T-helper 1 cell treated with Interleukin-12 subunit alpha and Interleukin-12 subunit beta and Interleukin-4 antibody, amounts not matched to agents 30 ng/mL and 1 ng/mL, for 36 hours (primary cell): ENCODE data around the gene CNN1. TPM values are rescaled to one million over a fixed set of nuclear protein-coding genes. Genes with fewer than 3 reads are reported as not detected.
"Not testable (repeated sequence)": the region's sequence is repeated elsewhere in the genome, so short reads cannot be mapped to it uniquely, and the experiment has no call there.

Source experiments
- intact Hi-C: fragments of 100-400 bp; cut with micrococcal nuclease; formaldehyde crosslinking; loops from one replicate; pipeline ENCODE4 v1.15.1; 2024
- total RNA-seq: library from RNA; stranded (reverse); gene quantifications from 2 replicates; pipeline ENCODE4 v1.2.3, GENCODE V29; 2022

Gene CNN1
- total RNA-seq, 1 donor from 2014 or later, result not detected

DNA sequence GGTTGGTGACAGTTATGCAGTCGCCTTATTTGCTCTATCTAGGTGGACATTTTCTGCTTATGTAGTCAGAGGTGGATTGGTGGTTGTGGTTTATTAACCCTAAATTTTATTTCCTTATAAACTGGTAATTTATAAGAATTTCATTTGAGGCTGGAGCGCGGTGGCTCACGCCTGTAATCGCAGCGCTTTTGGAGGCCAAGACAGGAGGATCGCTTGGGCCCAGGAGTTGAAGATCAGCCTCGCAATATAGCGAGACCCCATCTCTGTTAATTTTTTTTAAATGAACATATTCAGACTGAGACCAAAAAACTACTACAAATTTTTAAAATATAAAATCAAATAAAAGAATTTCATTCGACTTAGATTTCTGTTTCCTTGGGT is 59.4 kb downstream of the CNN1 start:
- intact Hi-C loops, result no loop called here

DNA sequence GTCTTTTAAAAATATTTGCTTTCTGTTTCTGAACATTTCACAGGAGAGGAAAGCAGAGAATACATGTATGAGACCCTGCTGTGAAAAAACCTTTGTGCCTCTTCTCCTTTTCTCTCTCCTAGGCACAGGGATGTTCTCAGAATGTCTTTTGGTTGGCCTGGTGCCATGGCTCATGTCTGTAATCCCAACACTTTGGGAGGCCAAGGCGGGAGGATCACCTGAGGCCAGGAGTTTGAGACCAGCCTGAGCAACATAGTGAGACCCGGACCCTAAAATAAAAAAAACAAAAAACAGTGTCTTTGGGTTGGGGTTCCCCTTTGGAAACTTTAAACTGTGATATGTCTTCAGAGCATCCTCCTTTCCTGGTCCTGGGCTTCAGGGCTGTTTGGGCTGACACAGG is 60.1 kb downstream of the CNN1 start:
- intact Hi-C loops, result no loop called here

DNA sequence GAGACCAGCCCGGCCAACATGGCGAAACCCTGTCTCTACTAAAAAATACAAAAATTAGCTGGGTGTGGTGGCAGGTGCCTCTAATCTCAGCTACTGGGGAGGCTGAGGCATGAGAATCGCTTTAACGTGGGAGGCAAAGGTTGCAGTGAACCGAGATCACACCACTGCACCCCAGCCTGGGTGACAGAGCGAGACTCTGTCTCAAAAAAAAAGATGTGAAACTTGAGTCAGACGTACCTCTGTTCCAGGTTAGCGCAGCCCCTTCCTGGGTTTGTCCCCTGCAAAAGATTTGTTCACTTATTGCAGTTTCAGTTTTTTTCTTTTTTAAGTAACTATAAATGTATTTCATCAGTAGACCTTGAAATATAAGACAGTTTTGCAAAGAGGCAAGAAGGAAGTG is 61.1 kb downstream of the CNN1 start:
- intact Hi-C loops, result not testable (repeated sequence)

Other genes starting within 250 kb of the CNN1 start
- gene TSPAN16, start 242.7 kb upstream of the CNN1 start, total RNA-seq, result not detected in 2 replicates
- 8.2 and 9.4 TPM in 2 replicates for gene RAB3D, start 199.2 kb upstream of the CNN1 start, total RNA-seq
- gene TMEM205, start 192.6 kb upstream of the CNN1 start, total RNA-seq, result 38.6 and 41.9 TPM in 2 replicates
- gene CCDC159, start 192.3 kb upstream of the CNN1 start, total RNA-seq, result 18.2 and 22.5 TPM in 2 replicates
- gene PLPPR2, start 183.4 kb upstream of the CNN1 start, total RNA-seq, result 2.5 and 2.6 TPM in 2 replicates
- 2.9 and 3.2 TPM in 2 replicates for gene SWSAP1, start 164.2 kb upstream of the CNN1 start, total RNA-seq
- 5.2 and 6.4 TPM in 2 replicates for gene EPOR, start 154.5 kb upstream of the CNN1 start, total RNA-seq
- not detected in 2 replicates for gene RGL3, start 119.5 kb upstream of the CNN1 start, total RNA-seq
- not detected in 2 replicates for gene ODAD3, start 103.7 kb upstream of the CNN1 start, total RNA-seq
- gene PRKCSH, start 103.2 kb upstream of the CNN1 start, total RNA-seq, result 311 and 319 TPM in 2 replicates
- gene ELAVL3, start 57.8 kb upstream of the CNN1 start, total RNA-seq, result not detected in 2 replicates
- 18.2 and 20.0 TPM in 2 replicates for gene ZNF653, start 33.0 kb upstream of the CNN1 start, total RNA-seq
- gene ECSIT, start 9.7 kb upstream of the CNN1 start, total RNA-seq, result 28.9 and 29.6 TPM in 2 replicates
- 64.3 and 64.6 TPM in 2 replicates for gene ELOF1, start 20.4 kb downstream of the CNN1 start, total RNA-seq
- gene ACP5, start 38.8 kb downstream of the CNN1 start, total RNA-seq, result 29.0 and 29.6 TPM in 2 replicates
- 3.9 and 4.4 TPM in 2 replicates for gene ZNF627, start 58.6 kb downstream of the CNN1 start, total RNA-seq
- gene ZNF823, start 200.1 kb downstream of the CNN1 start, total RNA-seq, result 2.3 and 3.0 TPM in 2 replicates
- 4.6 and 5.6 TPM in 2 replicates for gene ZNF441, start 228.1 kb downstream of the CNN1 start, total RNA-seq